H1 (cell line): ENCODE data around the gene PRSS3. TPM values are rescaled to one million over a fixed set of nuclear protein-coding genes. Genes with fewer than 3 reads are reported as not detected.

Source experiments
- BCL11A ChIP-seq, 2 experiments: IDR thresholded peaks; one replicate each; pipeline ENCODE4 v1.6.1; 2011; ENCODE audit warnings: low read depth in 2 of 2, low read length in 2 of 2, mild to moderate bottlenecking in 2 of 2
- BRCA1 ChIP-seq: IDR thresholded peaks from 2 replicates; pipeline ENCODE4 v1.6.1; 2012; ENCODE audit warnings: low read depth, low read length, improper control_type of control experiment
- SP4 ChIP-seq: IDR thresholded peaks from 2 replicates; pipeline ENCODE4 v1.6.1; 2012; ENCODE audit warnings: low read length, inconsistent platforms
- TEAD4 ChIP-seq: IDR thresholded peaks from 2 replicates; pipeline ENCODE4 v1.6.1; 2012; ENCODE audit warnings: low read depth, low read length, inconsistent platforms, mixed read lengths
- polyA plus RNA-seq, 7 experiments: library from polyadenylated mRNA; depleted of rRNA in 3 of 7; stranded (reverse) in 5 of 7; unstranded in 2 of 7; fragments of >200 nt in 5 of 7; fragments of 200-250 nt in 2 of 7; gene quantifications; 1 replicate in 5 of 7; 2 replicates in 1 of 7; 4 replicates in 1 of 7; pipeline versions ENCODE4 v1.2.1 to v1.2.3, GENCODE V29; 2011 to 2013; ENCODE audit warnings: missing spikeins in 2 of 7, mixed read lengths in 2 of 7
- total RNA-seq: library from RNA; stranded (reverse); fragmentation: NEBNext Ultra II Directional; extraction: Animal tissue kit (Norgen Biotek cat#: 25700); gene quantifications from 2 replicates; pipeline ENCODE4 v1.2.1, GENCODE V29; 2021
- TF ChIP-seq, protein P1 (sequence below): fragments of 300-600 bp; sonication (generic); IDR thresholded peaks from 2 replicates; pipeline ENCODE4 v1.7.1; 2012; ENCODE audit warnings: low read length, moderate library complexity, mild to moderate bottlenecking, inconsistent platforms; ENCODE audit not compliant: insufficient replicate concordance

PRSS3 gene
- total and polyA plus RNA-seq, 2 of the 8 experiments (the other 6 are each of a cell fraction or from before 2014, with no cell fraction given) = 0.12 TPM; not detected in 1

DNA sequence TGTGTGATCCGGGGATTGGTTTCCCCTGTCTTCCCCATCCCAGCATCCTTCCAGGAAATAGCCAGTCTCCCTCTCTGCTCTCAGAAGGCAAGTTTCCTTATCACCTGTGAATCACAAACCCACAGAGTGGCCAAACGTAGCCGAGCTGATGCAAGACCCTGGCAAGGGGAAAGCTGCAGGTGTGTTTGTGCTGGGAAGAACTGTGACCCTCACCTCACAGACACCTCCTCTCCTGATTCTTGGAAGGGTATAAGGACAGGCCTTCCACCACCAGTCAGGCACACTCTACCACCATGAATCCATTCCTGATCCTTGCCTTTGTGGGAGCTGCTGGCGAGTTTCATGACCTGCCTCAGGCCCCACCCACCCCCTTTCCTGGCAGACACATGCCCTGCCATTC, at the start of gene PRSS3 (continued):
- TF ChIP-seq, protein P1, sequence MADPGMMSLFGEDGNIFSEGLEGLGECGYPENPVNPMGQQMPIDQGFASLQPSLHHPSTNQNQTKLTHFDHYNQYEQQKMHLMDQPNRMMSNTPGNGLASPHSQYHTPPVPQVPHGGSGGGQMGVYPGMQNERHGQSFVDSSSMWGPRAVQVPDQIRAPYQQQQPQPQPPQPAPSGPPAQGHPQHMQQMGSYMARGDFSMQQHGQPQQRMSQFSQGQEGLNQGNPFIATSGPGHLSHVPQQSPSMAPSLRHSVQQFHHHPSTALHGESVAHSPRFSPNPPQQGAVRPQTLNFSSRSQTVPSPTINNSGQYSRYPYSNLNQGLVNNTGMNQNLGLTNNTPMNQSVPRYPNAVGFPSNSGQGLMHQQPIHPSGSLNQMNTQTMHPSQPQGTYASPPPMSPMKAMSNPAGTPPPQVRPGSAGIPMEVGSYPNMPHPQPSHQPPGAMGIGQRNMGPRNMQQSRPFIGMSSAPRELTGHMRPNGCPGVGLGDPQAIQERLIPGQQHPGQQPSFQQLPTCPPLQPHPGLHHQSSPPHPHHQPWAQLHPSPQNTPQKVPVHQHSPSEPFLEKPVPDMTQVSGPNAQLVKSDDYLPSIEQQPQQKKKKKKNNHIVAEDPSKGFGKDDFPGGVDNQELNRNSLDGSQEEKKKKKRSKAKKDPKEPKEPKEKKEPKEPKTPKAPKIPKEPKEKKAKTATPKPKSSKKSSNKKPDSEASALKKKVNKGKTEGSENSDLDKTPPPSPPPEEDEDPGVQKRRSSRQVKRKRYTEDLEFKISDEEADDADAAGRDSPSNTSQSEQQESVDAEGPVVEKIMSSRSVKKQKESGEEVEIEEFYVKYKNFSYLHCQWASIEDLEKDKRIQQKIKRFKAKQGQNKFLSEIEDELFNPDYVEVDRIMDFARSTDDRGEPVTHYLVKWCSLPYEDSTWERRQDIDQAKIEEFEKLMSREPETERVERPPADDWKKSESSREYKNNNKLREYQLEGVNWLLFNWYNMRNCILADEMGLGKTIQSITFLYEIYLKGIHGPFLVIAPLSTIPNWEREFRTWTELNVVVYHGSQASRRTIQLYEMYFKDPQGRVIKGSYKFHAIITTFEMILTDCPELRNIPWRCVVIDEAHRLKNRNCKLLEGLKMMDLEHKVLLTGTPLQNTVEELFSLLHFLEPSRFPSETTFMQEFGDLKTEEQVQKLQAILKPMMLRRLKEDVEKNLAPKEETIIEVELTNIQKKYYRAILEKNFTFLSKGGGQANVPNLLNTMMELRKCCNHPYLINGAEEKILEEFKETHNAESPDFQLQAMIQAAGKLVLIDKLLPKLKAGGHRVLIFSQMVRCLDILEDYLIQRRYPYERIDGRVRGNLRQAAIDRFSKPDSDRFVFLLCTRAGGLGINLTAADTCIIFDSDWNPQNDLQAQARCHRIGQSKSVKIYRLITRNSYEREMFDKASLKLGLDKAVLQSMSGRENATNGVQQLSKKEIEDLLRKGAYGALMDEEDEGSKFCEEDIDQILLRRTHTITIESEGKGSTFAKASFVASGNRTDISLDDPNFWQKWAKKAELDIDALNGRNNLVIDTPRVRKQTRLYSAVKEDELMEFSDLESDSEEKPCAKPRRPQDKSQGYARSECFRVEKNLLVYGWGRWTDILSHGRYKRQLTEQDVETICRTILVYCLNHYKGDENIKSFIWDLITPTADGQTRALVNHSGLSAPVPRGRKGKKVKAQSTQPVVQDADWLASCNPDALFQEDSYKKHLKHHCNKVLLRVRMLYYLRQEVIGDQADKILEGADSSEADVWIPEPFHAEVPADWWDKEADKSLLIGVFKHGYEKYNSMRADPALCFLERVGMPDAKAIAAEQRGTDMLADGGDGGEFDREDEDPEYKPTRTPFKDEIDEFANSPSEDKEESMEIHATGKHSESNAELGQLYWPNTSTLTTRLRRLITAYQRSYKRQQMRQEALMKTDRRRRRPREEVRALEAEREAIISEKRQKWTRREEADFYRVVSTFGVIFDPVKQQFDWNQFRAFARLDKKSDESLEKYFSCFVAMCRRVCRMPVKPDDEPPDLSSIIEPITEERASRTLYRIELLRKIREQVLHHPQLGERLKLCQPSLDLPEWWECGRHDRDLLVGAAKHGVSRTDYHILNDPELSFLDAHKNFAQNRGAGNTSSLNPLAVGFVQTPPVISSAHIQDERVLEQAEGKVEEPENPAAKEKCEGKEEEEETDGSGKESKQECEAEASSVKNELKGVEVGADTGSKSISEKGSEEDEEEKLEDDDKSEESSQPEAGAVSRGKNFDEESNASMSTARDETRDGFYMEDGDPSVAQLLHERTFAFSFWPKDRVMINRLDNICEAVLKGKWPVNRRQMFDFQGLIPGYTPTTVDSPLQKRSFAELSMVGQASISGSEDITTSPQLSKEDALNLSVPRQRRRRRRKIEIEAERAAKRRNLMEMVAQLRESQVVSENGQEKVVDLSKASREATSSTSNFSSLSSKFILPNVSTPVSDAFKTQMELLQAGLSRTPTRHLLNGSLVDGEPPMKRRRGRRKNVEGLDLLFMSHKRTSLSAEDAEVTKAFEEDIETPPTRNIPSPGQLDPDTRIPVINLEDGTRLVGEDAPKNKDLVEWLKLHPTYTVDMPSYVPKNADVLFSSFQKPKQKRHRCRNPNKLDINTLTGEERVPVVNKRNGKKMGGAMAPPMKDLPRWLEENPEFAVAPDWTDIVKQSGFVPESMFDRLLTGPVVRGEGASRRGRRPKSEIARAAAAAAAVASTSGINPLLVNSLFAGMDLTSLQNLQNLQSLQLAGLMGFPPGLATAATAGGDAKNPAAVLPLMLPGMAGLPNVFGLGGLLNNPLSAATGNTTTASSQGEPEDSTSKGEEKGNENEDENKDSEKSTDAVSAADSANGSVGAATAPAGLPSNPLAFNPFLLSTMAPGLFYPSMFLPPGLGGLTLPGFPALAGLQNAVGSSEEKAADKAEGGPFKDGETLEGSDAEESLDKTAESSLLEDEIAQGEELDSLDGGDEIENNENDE = no peak
- TF ChIP-seq BRCA1 (no peak), BCL11A (IDR thresholded peaks at IDR 0.05; ENCODE audit: low read depth in 2 of 2, low read length in 2 of 2) (no peak), TEAD4 (no peak), SP4 (no peak)
